K562 (cell line): Measurements from ENCODE around the gene NTF4. TPM values are rescaled to one million over a fixed set of nuclear protein-coding genes. Genes with fewer than 3 reads are reported as not detected.
"Not testable (repeated sequence)": the region's sequence is repeated elsewhere in the genome, so short reads cannot be mapped to it uniquely, and the experiment has no call there.

Experiments
- ATAC-seq: fragments of 200-7000 bp; cut with Tn5 transposase; 3 replicates; pipeline ENCODE4 v1.9.1; 2020; ENCODE audit warnings: moderate library complexity
- BruUV-seq: library from RNA; stranded (reverse); fragments of 400-500 nt; replicated peaks from 2 replicates; lab custom pipeline; 2021; lab: Mats Ljungman, UMichigan
- CTCF ChIA-PET: fragments of 300-600 bp; formaldehyde crosslinking; extraction: SDS; loops from one replicate; lab custom pipeline; 2021; ENCODE audit warnings: low intra/inter-chr PET ratio; lab: Yijun Ruan, JAX
- POLR2A ChIA-PET: fragments of 300-600, 350-650 bp; sonication (Branson Sonifier 250); formaldehyde crosslinking; extraction: SDS; loops from one replicate; lab custom pipeline; 2021; ENCODE audit warnings: antibody characterized with exemption, inconsistent platforms; lab: Yijun Ruan, JAX
- DNase-seq, 4 experiments: peaks; one replicate each; pipeline versions ENCODE4 v3.0.0 to v3.0.0-alpha.2; 2011 to 2018; ENCODE audit warnings: low spot score in 3 of 4, mixed read lengths in 3 of 4; ENCODE audit errors: extremely low read depth in 1 of 4
- FAIRE-seq: peaks from 2 replicates; lab custom pipeline; 2011; peaks lifted over from hg19 to GRCh38; lab: Jason Lieb, UNC
- H2AFZ ChIP-seq: 2 replicates; pipeline ENCODE4 v1.6.0; 2011; ENCODE audit warnings: low read depth, low read length, control low read depth, inconsistent platforms
- H3K27ac ChIP-seq: fragments of 200-600 bp; 3 replicates; pipeline ENCODE4 v1.8.0; 2011; ENCODE audit warnings: low read depth, mild to moderate bottlenecking, control low read depth, inconsistent platforms, low read length, moderate library complexity, mixed read lengths; ENCODE audit errors: extremely low read depth
- H3K27me3 ChIP-seq, 2 experiments: fragments of 300-600 bp in 1 of 2; 2 replicates in 1 of 2; 3 replicates in 1 of 2; pipeline versions ENCODE4 v1.6.0 to v1.8.0; 2011; ENCODE audit warnings: inconsistent platforms in 2 of 2, low read length in 2 of 2, mild to moderate bottlenecking in 1 of 2, mixed read lengths in 1 of 2, moderate library complexity in 1 of 2; ENCODE audit not compliant: control insufficient read depth in 2 of 2, insufficient read depth in 2 of 2
- H3K36me3 ChIP-seq: fragments of 300-600 bp; 3 replicates; pipeline ENCODE4 v1.8.0; 2011; ENCODE audit warnings: mild to moderate bottlenecking, low read length, inconsistent platforms; ENCODE audit not compliant: control insufficient read depth, insufficient read depth
- H3K4me1 ChIP-seq, 2 experiments: fragments of 200-600 bp in 1 of 2; replicated peaks in 1 of 2; 2 replicates in 1 of 2; 3 replicates in 1 of 2; pipeline versions ENCODE4 v1.5.1 to v1.8.0; 2011; ENCODE audit warnings: inconsistent platforms in 2 of 2, low read length in 2 of 2, mild to moderate bottlenecking in 1 of 2, mixed read lengths in 1 of 2, moderate library complexity in 1 of 2; ENCODE audit not compliant: control insufficient read depth in 2 of 2, insufficient read depth in 2 of 2
- H3K4me2 ChIP-seq: 2 replicates; pipeline ENCODE4 v1.6.1; 2011; ENCODE audit warnings: low read length, control low read depth, inconsistent platforms, mixed read lengths; ENCODE audit not compliant: insufficient read depth
- H3K4me3 ChIP-seq: fragments of 200-600 bp; sonication (generic), shearing (Covaris generic); 2 replicates; pipeline ENCODE4 v1.5.1; 2016; ENCODE audit warnings: control low read depth, inconsistent platforms
- H3K79me2 ChIP-seq: fragments of 200-600 bp; 3 replicates; pipeline ENCODE4 v1.8.0; 2011; ENCODE audit warnings: low read length, inconsistent platforms; ENCODE audit not compliant: control insufficient read depth, insufficient read depth
- H3K9ac ChIP-seq, 2 experiments: 2 replicates each; pipeline versions ENCODE4 v1.6.0 to v1.6.1; 2011; ENCODE audit warnings: low read depth in 2 of 2, low read length in 2 of 2, control low read depth in 1 of 2, inconsistent platforms in 1 of 2, mild to moderate bottlenecking in 1 of 2, mixed read lengths in 1 of 2; ENCODE audit not compliant: insufficient read depth in 1 of 2
- H3K9me1 ChIP-seq: one replicate; pipeline ENCODE4 v1.6.0; 2011; ENCODE audit warnings: inconsistent platforms, mild to moderate bottlenecking, low read length, moderate library complexity; ENCODE audit not compliant: control insufficient read depth, insufficient read depth
- H3K9me3 ChIP-seq: replicated peaks from 2 replicates; pipeline ENCODE4 v1.5.1; 2011; ENCODE audit warnings: low read depth, low read length, inconsistent platforms; ENCODE audit not compliant: control insufficient read depth, insufficient read depth
- H4K20me1 ChIP-seq: replicated peaks from 2 replicates; pipeline ENCODE4 v1.6.1; 2011; ENCODE audit warnings: low read length, inconsistent platforms, mixed read lengths; ENCODE audit not compliant: control insufficient read depth, insufficient read depth
- SMC3 ChIP-seq: conservative IDR thresholded peaks from 2 replicates; pipeline ENCODE4 v1.6.1; 2011; ENCODE audit warnings: low read depth, low read length, improper control_type of control experiment; ENCODE audit not compliant: insufficient read depth
- WGBS: fragments of 100-300 bp; shearing (Covaris generic); methylation state at CpG from one replicate; pipeline ENCODE4 v1.1.6; 2016; ENCODE audit warnings: low coverage, mixed read lengths; ENCODE audit not compliant: insufficient coverage; ENCODE audit errors: missing lambda C conversion rate; 5-methylcytosine and 5-hydroxymethylcytosine counted together
- in situ Hi-C: fragments of 300-500 bp; cut with MboI; formaldehyde crosslinking; loops from 4 replicates; pipeline ENCODE4 v1.15.0; 2018; ENCODE audit warnings: inconsistent platforms, mixed read lengths
- intact Hi-C: fragments of 100-400 bp; cut with micrococcal nuclease; formaldehyde crosslinking; loops from 2 replicates; pipeline ENCODE4 v1.14.2; 2022
- polyA plus RNA-seq, 8 experiments: library from polyadenylated mRNA; depleted of rRNA in 4 of 8; stranded (reverse) in 5 of 8; unstranded in 3 of 8; fragments of >200 nt; fragmentation: Nextera tagmentation in 2 of 8; fragmentation: Illumina TruSeq in 1 of 8; extraction: Ambion mirVana in 2 of 8; extraction: Trizol in 1 of 8; gene quantifications; 2 replicates each; pipeline versions ENCODE4 v1.2.1 to v1.2.3, GENCODE V29; 2011 to 2014; ENCODE audit warnings: inconsistent platforms in 1 of 8, missing spikeins in 1 of 8
- total RNA-seq, 7 experiments: library from RNA; depleted of rRNA in 6 of 7; stranded (reverse); fragments of >200 nt in 6 of 7; fragmentation: Illumina TruSeq in 2 of 7; extraction: Trizol in 2 of 7; gene quantifications; 2 replicates each; pipeline versions ENCODE4 v1.2.1 to v1.2.3, GENCODE V29; 2011 to 2021; ENCODE audit warnings: low replicate concordance in 1 of 7
- TF ChIP-seq, protein P1 (sequence below): sonication (generic); formaldehyde crosslinking; IDR thresholded peaks from 2 replicates; pipeline ENCODE4 v1.8.1; 2023; ENCODE audit warnings: mild to moderate bottlenecking, missing genetic modification reagents
- TF ChIP-seq, protein P2 (sequence below): fragments of 450-650 bp; formaldehyde crosslinking; IDR thresholded peaks from 2 replicates; pipeline ENCODE4 v1.4.0; 2020; ENCODE audit warnings: mild to moderate bottlenecking, moderate library complexity
- TF ChIP-seq, protein P3 (sequence below), 3 experiments: IDR thresholded peaks in 2 of 3; conservative IDR thresholded peaks in 1 of 3; 2 replicates each; pipeline ENCODE4 v1.5.1; 2011 to 2012; ENCODE audit warnings: low read length in 3 of 3, mild to moderate bottlenecking in 3 of 3, control low read depth in 2 of 3, improper control_type of control experiment in 1 of 3, inconsistent platforms in 1 of 3, low read depth in 1 of 3, mixed read lengths in 1 of 3, moderate library complexity in 1 of 3; ENCODE audit not compliant: insufficient read depth in 2 of 3
- TF ChIP-seq, protein P4 (sequence below), 2 experiments: fragments of 450-650 bp; formaldehyde crosslinking in 1 of 2; IDR thresholded peaks; 2 replicates each; pipeline versions ENCODE4 v1.4.0 to v1.6.1; 2014 to 2020; ENCODE audit warnings: mild to moderate bottlenecking in 2 of 2, borderline replicate concordance in 1 of 2, low read depth in 1 of 2

NTF4 gene
- total and polyA plus RNA-seq, 9 of the 15 experiments (the other 6 are each of a cell fraction or from before 2014, with no cell fraction given), result not detected

DNA sequence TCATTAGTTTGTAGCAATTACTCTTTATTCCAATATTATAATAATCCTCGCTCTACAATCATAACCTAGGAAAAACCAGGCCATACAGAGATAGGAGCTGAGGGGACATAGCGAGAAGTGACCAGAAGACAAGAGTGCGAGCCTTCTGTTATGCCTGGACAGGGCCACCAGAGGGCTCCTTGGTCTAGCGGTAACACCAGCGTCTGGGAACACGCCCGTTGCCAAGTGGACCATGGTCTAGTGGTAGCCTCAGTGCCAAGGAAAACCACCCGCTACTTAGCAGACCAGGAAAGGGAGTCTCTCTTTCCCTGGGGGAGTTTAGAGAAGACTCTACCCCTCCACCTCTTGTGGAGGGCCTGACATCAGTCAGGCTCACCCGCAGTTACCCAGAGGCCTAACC lies 10.3 kb upstream of the NTF4 start:
- H3K27ac ChIP-seq, H4K20me1 ChIP-seq, H3K9me3 ChIP-seq, in situ Hi-C loops, CTCF ChIA-PET, H3K9ac ChIP-seq, H3K9me1 ChIP-seq, BruUV-seq, H3K36me3 ChIP-seq, H3K79me2 ChIP-seq, H3K4me2 ChIP-seq, H3K4me3 ChIP-seq: not testable (repeated sequence)
- peaks cover 9 to 32% of the 10 kb centered on the region in 2 experiments; a peak in 4 of 5 replicates for H3K4me1 ChIP-seq
- ATAC-seq, result peak; percentile 66
- POLR2A ChIA-PET, result interaction anchor here (0.7 kb wide), 1 partner anchor 46 kb away, joined by 3 read pairs; no protein-coding TSS in a partner anchor
- intact Hi-C loops, result loop anchor here (2.0 to 5.0 kb wide), 2 partner anchors 76 to 288 kb away; no protein-coding TSS in a partner anchor
- peak overlapping the region; percentile 76 for H2AFZ ChIP-seq
- peak in 1 of 4 experiments; percentile 66 for DNase-seq
- 20% methylated on average over 6 of the region's 9 CpGs for WGBS
- FAIRE-seq, result peak; percentile 81
- peaks cover 0 to 12% of the 10 kb centered on the region in 2 experiments; a peak in 2 of 5 replicates for H3K27me3 ChIP-seq
- TF ChIP-seq, protein P1, sequence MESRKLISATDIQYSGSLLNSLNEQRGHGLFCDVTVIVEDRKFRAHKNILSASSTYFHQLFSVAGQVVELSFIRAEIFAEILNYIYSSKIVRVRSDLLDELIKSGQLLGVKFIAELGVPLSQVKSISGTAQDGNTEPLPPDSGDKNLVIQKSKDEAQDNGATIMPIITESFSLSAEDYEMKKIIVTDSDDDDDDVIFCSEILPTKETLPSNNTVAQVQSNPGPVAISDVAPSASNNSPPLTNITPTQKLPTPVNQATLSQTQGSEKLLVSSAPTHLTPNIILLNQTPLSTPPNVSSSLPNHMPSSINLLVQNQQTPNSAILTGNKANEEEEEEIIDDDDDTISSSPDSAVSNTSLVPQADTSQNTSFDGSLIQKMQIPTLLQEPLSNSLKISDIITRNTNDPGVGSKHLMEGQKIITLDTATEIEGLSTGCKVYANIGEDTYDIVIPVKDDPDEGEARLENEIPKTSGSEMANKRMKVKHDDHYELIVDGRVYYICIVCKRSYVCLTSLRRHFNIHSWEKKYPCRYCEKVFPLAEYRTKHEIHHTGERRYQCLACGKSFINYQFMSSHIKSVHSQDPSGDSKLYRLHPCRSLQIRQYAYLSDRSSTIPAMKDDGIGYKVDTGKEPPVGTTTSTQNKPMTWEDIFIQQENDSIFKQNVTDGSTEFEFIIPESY (CRISPR knock-in tag), result peak; percentile 58; the same call in 1 of the 2 replicates
- 0 out of 2 replicates have a peak, but pooled peaks have one; percentile 5 for TF ChIP-seq SMC3
- TF ChIP-seq, protein P2, sequence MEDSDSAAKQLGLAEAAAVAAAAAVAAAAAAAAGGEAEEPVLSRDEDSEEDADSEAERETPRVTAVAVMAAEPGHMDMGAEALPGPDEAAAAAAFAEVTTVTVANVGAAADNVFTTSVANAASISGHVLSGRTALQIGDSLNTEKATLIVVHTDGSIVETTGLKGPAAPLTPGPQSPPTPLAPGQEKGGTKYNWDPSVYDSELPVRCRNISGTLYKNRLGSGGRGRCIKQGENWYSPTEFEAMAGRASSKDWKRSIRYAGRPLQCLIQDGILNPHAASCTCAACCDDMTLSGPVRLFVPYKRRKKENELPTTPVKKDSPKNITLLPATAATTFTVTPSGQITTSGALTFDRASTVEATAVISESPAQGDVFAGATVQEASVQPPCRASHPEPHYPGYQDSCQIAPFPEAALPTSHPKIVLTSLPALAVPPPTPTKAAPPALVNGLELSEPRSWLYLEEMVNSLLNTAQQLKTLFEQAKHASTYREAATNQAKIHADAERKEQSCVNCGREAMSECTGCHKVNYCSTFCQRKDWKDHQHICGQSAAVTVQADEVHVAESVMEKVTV (CRISPR knock-in tag), result peak; percentile 60; the same call in 1 of the 2 replicates
- TF ChIP-seq, protein P3, sequence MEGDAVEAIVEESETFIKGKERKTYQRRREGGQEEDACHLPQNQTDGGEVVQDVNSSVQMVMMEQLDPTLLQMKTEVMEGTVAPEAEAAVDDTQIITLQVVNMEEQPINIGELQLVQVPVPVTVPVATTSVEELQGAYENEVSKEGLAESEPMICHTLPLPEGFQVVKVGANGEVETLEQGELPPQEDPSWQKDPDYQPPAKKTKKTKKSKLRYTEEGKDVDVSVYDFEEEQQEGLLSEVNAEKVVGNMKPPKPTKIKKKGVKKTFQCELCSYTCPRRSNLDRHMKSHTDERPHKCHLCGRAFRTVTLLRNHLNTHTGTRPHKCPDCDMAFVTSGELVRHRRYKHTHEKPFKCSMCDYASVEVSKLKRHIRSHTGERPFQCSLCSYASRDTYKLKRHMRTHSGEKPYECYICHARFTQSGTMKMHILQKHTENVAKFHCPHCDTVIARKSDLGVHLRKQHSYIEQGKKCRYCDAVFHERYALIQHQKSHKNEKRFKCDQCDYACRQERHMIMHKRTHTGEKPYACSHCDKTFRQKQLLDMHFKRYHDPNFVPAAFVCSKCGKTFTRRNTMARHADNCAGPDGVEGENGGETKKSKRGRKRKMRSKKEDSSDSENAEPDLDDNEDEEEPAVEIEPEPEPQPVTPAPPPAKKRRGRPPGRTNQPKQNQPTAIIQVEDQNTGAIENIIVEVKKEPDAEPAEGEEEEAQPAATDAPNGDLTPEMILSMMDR (IDR thresholded peaks at IDR 0.05 in 2 of 3, conservative IDR thresholded peaks at IDR 0.05 in 1 of 3; ENCODE audit: insufficient read depth in 2 of 3, low read depth in 1 of 3, low read length in 3 of 3), result peak; percentile 59 to 74 (median 62)
- TF ChIP-seq, protein P4, sequence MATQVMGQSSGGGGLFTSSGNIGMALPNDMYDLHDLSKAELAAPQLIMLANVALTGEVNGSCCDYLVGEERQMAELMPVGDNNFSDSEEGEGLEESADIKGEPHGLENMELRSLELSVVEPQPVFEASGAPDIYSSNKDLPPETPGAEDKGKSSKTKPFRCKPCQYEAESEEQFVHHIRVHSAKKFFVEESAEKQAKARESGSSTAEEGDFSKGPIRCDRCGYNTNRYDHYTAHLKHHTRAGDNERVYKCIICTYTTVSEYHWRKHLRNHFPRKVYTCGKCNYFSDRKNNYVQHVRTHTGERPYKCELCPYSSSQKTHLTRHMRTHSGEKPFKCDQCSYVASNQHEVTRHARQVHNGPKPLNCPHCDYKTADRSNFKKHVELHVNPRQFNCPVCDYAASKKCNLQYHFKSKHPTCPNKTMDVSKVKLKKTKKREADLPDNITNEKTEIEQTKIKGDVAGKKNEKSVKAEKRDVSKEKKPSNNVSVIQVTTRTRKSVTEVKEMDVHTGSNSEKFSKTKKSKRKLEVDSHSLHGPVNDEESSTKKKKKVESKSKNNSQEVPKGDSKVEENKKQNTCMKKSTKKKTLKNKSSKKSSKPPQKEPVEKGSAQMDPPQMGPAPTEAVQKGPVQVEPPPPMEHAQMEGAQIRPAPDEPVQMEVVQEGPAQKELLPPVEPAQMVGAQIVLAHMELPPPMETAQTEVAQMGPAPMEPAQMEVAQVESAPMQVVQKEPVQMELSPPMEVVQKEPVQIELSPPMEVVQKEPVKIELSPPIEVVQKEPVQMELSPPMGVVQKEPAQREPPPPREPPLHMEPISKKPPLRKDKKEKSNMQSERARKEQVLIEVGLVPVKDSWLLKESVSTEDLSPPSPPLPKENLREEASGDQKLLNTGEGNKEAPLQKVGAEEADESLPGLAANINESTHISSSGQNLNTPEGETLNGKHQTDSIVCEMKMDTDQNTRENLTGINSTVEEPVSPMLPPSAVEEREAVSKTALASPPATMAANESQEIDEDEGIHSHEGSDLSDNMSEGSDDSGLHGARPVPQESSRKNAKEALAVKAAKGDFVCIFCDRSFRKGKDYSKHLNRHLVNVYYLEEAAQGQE (IDR thresholded peaks at IDR 0.05; ENCODE audit: borderline replicate concordance), result peak; percentile 71; the same call in 1 of the 2 replicates
- TF ChIP-seq, protein P4 (CRISPR knock-in tag; IDR thresholded peaks at IDR 0.05; ENCODE audit: low read depth), result not testable (repeated sequence)
